ENCODE results near the gene MAU2. TPM values are rescaled to one million over a fixed set of nuclear protein-coding genes. Genes with fewer than 3 reads are reported as not detected.

The MAU2 gene
- total and polyA plus RNA-seq, 2 of the 8 experiments (the other 6 are each of a cell fraction or from before 2014, with no cell fraction given) = 32.0 to 40.8 TPM

- TF ChIP-seq, protein P1, sequence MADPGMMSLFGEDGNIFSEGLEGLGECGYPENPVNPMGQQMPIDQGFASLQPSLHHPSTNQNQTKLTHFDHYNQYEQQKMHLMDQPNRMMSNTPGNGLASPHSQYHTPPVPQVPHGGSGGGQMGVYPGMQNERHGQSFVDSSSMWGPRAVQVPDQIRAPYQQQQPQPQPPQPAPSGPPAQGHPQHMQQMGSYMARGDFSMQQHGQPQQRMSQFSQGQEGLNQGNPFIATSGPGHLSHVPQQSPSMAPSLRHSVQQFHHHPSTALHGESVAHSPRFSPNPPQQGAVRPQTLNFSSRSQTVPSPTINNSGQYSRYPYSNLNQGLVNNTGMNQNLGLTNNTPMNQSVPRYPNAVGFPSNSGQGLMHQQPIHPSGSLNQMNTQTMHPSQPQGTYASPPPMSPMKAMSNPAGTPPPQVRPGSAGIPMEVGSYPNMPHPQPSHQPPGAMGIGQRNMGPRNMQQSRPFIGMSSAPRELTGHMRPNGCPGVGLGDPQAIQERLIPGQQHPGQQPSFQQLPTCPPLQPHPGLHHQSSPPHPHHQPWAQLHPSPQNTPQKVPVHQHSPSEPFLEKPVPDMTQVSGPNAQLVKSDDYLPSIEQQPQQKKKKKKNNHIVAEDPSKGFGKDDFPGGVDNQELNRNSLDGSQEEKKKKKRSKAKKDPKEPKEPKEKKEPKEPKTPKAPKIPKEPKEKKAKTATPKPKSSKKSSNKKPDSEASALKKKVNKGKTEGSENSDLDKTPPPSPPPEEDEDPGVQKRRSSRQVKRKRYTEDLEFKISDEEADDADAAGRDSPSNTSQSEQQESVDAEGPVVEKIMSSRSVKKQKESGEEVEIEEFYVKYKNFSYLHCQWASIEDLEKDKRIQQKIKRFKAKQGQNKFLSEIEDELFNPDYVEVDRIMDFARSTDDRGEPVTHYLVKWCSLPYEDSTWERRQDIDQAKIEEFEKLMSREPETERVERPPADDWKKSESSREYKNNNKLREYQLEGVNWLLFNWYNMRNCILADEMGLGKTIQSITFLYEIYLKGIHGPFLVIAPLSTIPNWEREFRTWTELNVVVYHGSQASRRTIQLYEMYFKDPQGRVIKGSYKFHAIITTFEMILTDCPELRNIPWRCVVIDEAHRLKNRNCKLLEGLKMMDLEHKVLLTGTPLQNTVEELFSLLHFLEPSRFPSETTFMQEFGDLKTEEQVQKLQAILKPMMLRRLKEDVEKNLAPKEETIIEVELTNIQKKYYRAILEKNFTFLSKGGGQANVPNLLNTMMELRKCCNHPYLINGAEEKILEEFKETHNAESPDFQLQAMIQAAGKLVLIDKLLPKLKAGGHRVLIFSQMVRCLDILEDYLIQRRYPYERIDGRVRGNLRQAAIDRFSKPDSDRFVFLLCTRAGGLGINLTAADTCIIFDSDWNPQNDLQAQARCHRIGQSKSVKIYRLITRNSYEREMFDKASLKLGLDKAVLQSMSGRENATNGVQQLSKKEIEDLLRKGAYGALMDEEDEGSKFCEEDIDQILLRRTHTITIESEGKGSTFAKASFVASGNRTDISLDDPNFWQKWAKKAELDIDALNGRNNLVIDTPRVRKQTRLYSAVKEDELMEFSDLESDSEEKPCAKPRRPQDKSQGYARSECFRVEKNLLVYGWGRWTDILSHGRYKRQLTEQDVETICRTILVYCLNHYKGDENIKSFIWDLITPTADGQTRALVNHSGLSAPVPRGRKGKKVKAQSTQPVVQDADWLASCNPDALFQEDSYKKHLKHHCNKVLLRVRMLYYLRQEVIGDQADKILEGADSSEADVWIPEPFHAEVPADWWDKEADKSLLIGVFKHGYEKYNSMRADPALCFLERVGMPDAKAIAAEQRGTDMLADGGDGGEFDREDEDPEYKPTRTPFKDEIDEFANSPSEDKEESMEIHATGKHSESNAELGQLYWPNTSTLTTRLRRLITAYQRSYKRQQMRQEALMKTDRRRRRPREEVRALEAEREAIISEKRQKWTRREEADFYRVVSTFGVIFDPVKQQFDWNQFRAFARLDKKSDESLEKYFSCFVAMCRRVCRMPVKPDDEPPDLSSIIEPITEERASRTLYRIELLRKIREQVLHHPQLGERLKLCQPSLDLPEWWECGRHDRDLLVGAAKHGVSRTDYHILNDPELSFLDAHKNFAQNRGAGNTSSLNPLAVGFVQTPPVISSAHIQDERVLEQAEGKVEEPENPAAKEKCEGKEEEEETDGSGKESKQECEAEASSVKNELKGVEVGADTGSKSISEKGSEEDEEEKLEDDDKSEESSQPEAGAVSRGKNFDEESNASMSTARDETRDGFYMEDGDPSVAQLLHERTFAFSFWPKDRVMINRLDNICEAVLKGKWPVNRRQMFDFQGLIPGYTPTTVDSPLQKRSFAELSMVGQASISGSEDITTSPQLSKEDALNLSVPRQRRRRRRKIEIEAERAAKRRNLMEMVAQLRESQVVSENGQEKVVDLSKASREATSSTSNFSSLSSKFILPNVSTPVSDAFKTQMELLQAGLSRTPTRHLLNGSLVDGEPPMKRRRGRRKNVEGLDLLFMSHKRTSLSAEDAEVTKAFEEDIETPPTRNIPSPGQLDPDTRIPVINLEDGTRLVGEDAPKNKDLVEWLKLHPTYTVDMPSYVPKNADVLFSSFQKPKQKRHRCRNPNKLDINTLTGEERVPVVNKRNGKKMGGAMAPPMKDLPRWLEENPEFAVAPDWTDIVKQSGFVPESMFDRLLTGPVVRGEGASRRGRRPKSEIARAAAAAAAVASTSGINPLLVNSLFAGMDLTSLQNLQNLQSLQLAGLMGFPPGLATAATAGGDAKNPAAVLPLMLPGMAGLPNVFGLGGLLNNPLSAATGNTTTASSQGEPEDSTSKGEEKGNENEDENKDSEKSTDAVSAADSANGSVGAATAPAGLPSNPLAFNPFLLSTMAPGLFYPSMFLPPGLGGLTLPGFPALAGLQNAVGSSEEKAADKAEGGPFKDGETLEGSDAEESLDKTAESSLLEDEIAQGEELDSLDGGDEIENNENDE (IDR thresholded peaks at IDR 0.05; ENCODE audit: insufficient replicate concordance, low read length) = no peak
- TF ChIP-seq SRF (IDR thresholded peaks at IDR 0.05; ENCODE audit: low read depth, low read length) = no peak
- no peak for TF ChIP-seq USF2 (IDR thresholded peaks at IDR 0.05; ENCODE audit: low read length)
- TF ChIP-seq KDM5A (IDR thresholded peaks at IDR 0.05; ENCODE audit: low read length) = no peak
- TF ChIP-seq FOSL1 (IDR thresholded peaks at IDR 0.05; ENCODE audit: insufficient read depth, low read depth, low read length) = no peak
- TF ChIP-seq BCL11A (IDR thresholded peaks at IDR 0.05; ENCODE audit: low read depth in 2 of 2, low read length in 2 of 2) = no peak
- TF ChIP-seq SP4 (IDR thresholded peaks at IDR 0.05; ENCODE audit: low read length) = no peak
- TF ChIP-seq TEAD4 (IDR thresholded peaks at IDR 0.05; ENCODE audit: low read depth, low read length) = no peak
These were observed 22.9 kb upstream of the MAU2 start (continued) for GRCh38 chr19:19297759-19298158.
